HepG2 (cell line): ENCODE measurements around the gene CCT7. TPM values are rescaled to one million over a fixed set of nuclear protein-coding genes. Genes with fewer than 3 reads are reported as not detected.

ENCODE experiments used
- AGO2 ChIP-seq: fragments of 200-400 bp; formaldehyde crosslinking; optimal IDR thresholded peaks from 2 replicates; pipeline ENCODE3; 2017; ENCODE audit warnings: mild to moderate bottlenecking, low read depth, low read length, moderate library complexity
- EEA1 ChIP-seq: sonication (generic); formaldehyde crosslinking; IDR thresholded peaks from 2 replicates; pipeline ENCODE4 v1.5.1; 2020; ENCODE audit warnings: mild to moderate bottlenecking, missing genetic modification reagents, borderline replicate concordance
- HDAC1 ChIP-seq: sonication (generic); formaldehyde crosslinking; IDR thresholded peaks from 2 replicates; pipeline ENCODE4 v1.5.1; 2020; ENCODE audit warnings: mild to moderate bottlenecking, missing genetic modification reagents
- JARID2 ChIP-seq: sonication (generic); formaldehyde crosslinking; IDR thresholded peaks from 2 replicates; pipeline ENCODE4 v1.8.1; 2023; ENCODE audit warnings: missing genetic modification reagents, inconsistent platforms; ENCODE audit not compliant: insufficient replicate concordance
- KLF9 ChIP-seq: IDR thresholded peaks from 2 replicates; pipeline ENCODE4 v1.6.1; 2016; ENCODE audit warnings: low read depth
- MAF1 ChIP-seq: sonication (generic); formaldehyde crosslinking; IDR thresholded peaks from 2 replicates; pipeline ENCODE4 v1.5.0; 2020; ENCODE audit warnings: missing genetic modification reagents, borderline replicate concordance
- NR2C2 ChIP-seq: sonication (generic); formaldehyde crosslinking; IDR thresholded peaks from 2 replicates; pipeline ENCODE4 v1.4.0; 2020; ENCODE audit warnings: missing genetic modification reagents, mild to moderate bottlenecking, moderate library complexity, borderline replicate concordance
- POLR2G ChIP-seq: fragments of 200-400 bp; formaldehyde crosslinking; IDR thresholded peaks from 2 replicates; pipeline ENCODE4 v1.6.1; 2018; ENCODE audit warnings: mild to moderate bottlenecking, low read depth, low read length, moderate library complexity
- RARG ChIP-seq: sonication (generic); formaldehyde crosslinking; IDR thresholded peaks from 2 replicates; pipeline ENCODE4 v1.4.0; 2020; ENCODE audit warnings: low read depth, mild to moderate bottlenecking, missing genetic modification reagents
- RXRA ChIP-seq: sonication (generic); formaldehyde crosslinking; IDR thresholded peaks from 2 replicates; pipeline ENCODE4 v1.5.1; 2020; ENCODE audit warnings: missing genetic modification reagents
- SMC3 ChIP-seq: IDR thresholded peaks from 2 replicates; pipeline ENCODE4 v1.6.1; 2011; ENCODE audit warnings: low read length, improper control_type of control experiment
- TAF15 ChIP-seq: fragments of 200-400 bp; formaldehyde crosslinking; IDR thresholded peaks from one replicate; pipeline ENCODE4 v1.6.1; 2018; ENCODE audit warnings: mild to moderate bottlenecking, low read depth, low read length; ENCODE audit not compliant: poor library complexity, severe bottlenecking
- TEAD3 ChIP-seq: optimal IDR thresholded peaks from 2 replicates; pipeline ENCODE3; 2016; ENCODE audit warnings: borderline replicate concordance
- THYN1 ChIP-seq: sonication (generic); formaldehyde crosslinking; IDR thresholded peaks from 2 replicates; pipeline ENCODE4 v1.8.1; 2023; ENCODE audit warnings: low read depth, mild to moderate bottlenecking, moderate library complexity, missing genetic modification reagents, borderline replicate concordance
- ZNF12 ChIP-seq: sonication (generic); formaldehyde crosslinking; IDR thresholded peaks from 2 replicates; pipeline ENCODE4 v1.5.0; 2020; ENCODE audit warnings: missing genetic modification reagents
- ZNF724P ChIP-seq: sonication (generic); formaldehyde crosslinking; IDR thresholded peaks from 2 replicates; pipeline ENCODE4 v1.8.0; 2022; ENCODE audit warnings: missing genetic modification reagents, borderline replicate concordance
- ZNF782 ChIP-seq: sonication (generic); formaldehyde crosslinking; IDR thresholded peaks from 2 replicates; pipeline ENCODE4 v1.4.0; 2020; ENCODE audit warnings: missing genetic modification reagents, mild to moderate bottlenecking, borderline replicate concordance
- ZNF790 ChIP-seq: sonication (generic); formaldehyde crosslinking; IDR thresholded peaks from 2 replicates; pipeline ENCODE4 v1.8.0; 2022; ENCODE audit warnings: missing genetic modification reagents, mild to moderate bottlenecking, borderline replicate concordance
- ZSCAN31 ChIP-seq: sonication (generic); formaldehyde crosslinking; IDR thresholded peaks from 2 replicates; pipeline ENCODE4 v1.5.0; 2020; ENCODE audit warnings: low read depth, mild to moderate bottlenecking, missing genetic modification reagents
- polyA plus RNA-seq, 8 experiments: library from polyadenylated mRNA; depleted of rRNA in 3 of 8; stranded (reverse) in 7 of 8; unstranded in 1 of 8; fragments of >200 nt; fragmentation: Illumina TruSeq in 4 of 8; extraction: Trizol in 4 of 8; gene quantifications; 2 replicates each; pipeline versions ENCODE4 v1.2.1 to v1.2.3, GENCODE V29; 2011 to 2016; ENCODE audit warnings: low read depth in 4 of 8, missing spikeins in 1 of 8, mixed read lengths in 1 of 8; ENCODE audit not compliant: insufficient read depth in 1 of 8
- total RNA-seq, 5 experiments: library from RNA; depleted of rRNA; stranded (reverse); fragments of >200 nt; fragmentation: Illumina TruSeq; extraction: Trizol; gene quantifications; 2 replicates each; pipeline ENCODE4 v1.2.3, GENCODE V29; 2016; ENCODE audit warnings: low read depth in 1 of 5
- TF ChIP-seq, protein P1 (sequence below): sonication (generic); formaldehyde crosslinking; IDR thresholded peaks from 2 replicates; pipeline ENCODE4 v1.5.1; 2020; ENCODE audit warnings: mild to moderate bottlenecking, missing genetic modification reagents, borderline replicate concordance
- TF ChIP-seq, protein P2 (sequence below): sonication (generic); formaldehyde crosslinking; IDR thresholded peaks from 2 replicates; pipeline ENCODE4 v1.4.0; 2020; ENCODE audit warnings: missing genetic modification reagents
- TF ChIP-seq, protein P3 (sequence below): sonication (generic); formaldehyde crosslinking; IDR thresholded peaks from 2 replicates; pipeline ENCODE4 v1.8.1; 2023; ENCODE audit warnings: mild to moderate bottlenecking, inconsistent platforms, moderate library complexity, missing genetic modification reagents, borderline replicate concordance
- TF ChIP-seq, protein P4 (sequence below), 2 experiments: IDR thresholded peaks; 2 replicates each; pipeline ENCODE4 v1.6.1; 2011 to 2012; ENCODE audit warnings: low read length in 2 of 2, borderline replicate concordance in 1 of 2, low read depth in 1 of 2, mild to moderate bottlenecking in 1 of 2, moderate library complexity in 1 of 2

CCT7 gene
- total and polyA plus RNA-seq, 2 of the 13 experiments (the other 11 are each of a cell fraction or from before 2014, with no cell fraction given) = 347 to 517 TPM

DNA sequence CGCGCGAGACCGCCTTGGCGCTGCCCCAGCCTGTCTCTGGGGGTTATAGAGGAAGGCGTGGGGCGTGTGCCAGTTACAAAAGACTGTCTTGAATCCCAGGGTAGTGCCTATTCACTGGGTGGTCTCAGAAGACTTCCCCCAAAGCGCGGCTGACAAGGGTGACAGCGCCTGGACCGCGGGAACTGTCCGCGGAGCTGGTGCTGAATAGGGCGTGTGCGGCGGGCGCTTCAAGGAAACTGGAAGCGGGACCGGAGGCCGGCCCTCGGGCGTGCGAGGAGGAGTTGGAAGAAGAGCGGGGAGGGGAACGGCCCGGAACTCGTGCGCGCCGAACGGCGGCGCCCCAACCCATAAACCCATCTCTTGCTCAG, 57.0 kb downstream of the CCT7 start (continued):
- TF ChIP-seq ZNF12 = peak; percentile 63; the same call in 1 of the 2 replicates
- TF ChIP-seq ZNF724P = no peak
- TF ChIP-seq JARID2 (CRISPR knock-in tag) = peak; percentile 83
- TF ChIP-seq TAF15 = no peak
- TF ChIP-seq ZNF782 (CRISPR knock-in tag) = no peak
- no peak for TF ChIP-seq ZSCAN31
- TF ChIP-seq, protein P1, sequence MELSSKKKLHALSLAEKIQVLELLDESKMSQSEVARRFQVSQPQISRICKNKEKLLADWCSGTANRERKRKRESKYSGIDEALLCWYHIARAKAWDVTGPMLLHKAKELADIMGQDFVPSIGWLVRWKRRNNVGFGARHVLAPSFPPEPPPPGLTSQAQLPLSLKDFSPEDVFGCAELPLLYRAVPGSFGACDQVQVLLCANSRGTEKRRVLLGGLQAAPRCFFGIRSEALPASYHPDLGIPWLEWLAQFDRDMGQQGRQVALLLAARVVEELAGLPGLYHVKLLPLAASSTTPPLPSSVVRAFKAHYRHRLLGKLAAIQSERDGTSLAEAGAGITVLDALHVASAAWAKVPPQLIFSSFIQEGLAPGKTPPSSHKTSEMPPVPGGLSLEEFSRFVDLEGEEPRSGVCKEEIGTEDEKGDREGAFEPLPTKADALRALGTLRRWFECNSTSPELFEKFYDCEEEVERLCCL (CRISPR knock-in tag) = peak; percentile 94; the same call in 1 of the 2 replicates
- TF ChIP-seq KLF9 (CRISPR knock-in tag) = no peak
- peak; percentile 73; the same call in 1 of the 2 replicates for TF ChIP-seq MAF1 (CRISPR knock-in tag)
- TF ChIP-seq THYN1 (CRISPR knock-in tag) = no peak
- TF ChIP-seq POLR2G = no peak
- peak; percentile 89; the same call in 1 of the 2 replicates for TF ChIP-seq ZNF790 (CRISPR knock-in tag)
- peak; percentile 38; the same call in 1 of the 2 replicates for TF ChIP-seq EEA1 (CRISPR knock-in tag)
- TF ChIP-seq, protein P2, sequence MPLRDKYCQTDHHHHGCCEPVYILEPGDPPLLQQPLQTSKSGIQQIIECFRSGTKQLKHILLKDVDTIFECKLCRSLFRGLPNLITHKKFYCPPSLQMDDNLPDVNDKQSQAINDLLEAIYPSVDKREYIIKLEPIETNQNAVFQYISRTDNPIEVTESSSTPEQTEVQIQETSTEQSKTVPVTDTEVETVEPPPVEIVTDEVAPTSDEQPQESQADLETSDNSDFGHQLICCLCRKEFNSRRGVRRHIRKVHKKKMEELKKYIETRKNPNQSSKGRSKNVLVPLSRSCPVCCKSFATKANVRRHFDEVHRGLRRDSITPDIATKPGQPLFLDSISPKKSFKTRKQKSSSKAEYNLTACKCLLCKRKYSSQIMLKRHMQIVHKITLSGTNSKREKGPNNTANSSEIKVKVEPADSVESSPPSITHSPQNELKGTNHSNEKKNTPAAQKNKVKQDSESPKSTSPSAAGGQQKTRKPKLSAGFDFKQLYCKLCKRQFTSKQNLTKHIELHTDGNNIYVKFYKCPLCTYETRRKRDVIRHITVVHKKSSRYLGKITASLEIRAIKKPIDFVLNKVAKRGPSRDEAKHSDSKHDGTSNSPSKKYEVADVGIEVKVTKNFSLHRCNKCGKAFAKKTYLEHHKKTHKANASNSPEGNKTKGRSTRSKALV (CRISPR knock-in tag) = peak; percentile 95
- TF ChIP-seq, protein P3, sequence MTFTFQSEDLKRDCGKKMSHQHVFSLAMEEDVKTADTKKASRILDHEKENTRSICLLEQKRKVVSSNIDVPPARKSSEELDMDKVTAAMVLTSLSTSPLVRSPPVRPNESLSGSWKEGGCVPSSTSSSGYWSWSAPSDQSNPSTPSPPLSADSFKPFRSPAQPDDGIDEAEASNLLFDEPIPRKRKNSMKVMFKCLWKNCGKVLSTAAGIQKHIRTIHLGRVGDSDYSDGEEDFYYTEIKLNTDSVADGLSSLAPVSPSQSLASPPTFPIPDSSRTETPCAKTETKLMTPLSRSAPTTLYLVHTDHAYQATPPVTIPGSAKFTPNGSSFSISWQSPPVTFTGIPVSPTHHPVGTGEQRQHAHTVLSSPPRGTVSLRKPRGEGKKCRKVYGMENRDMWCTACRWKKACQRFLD = 0 out of 2 replicates have a peak, but pooled peaks have one; percentile 67
- TF ChIP-seq, protein P4, sequence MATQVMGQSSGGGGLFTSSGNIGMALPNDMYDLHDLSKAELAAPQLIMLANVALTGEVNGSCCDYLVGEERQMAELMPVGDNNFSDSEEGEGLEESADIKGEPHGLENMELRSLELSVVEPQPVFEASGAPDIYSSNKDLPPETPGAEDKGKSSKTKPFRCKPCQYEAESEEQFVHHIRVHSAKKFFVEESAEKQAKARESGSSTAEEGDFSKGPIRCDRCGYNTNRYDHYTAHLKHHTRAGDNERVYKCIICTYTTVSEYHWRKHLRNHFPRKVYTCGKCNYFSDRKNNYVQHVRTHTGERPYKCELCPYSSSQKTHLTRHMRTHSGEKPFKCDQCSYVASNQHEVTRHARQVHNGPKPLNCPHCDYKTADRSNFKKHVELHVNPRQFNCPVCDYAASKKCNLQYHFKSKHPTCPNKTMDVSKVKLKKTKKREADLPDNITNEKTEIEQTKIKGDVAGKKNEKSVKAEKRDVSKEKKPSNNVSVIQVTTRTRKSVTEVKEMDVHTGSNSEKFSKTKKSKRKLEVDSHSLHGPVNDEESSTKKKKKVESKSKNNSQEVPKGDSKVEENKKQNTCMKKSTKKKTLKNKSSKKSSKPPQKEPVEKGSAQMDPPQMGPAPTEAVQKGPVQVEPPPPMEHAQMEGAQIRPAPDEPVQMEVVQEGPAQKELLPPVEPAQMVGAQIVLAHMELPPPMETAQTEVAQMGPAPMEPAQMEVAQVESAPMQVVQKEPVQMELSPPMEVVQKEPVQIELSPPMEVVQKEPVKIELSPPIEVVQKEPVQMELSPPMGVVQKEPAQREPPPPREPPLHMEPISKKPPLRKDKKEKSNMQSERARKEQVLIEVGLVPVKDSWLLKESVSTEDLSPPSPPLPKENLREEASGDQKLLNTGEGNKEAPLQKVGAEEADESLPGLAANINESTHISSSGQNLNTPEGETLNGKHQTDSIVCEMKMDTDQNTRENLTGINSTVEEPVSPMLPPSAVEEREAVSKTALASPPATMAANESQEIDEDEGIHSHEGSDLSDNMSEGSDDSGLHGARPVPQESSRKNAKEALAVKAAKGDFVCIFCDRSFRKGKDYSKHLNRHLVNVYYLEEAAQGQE (IDR thresholded peaks at IDR 0.05; ENCODE audit: borderline replicate concordance in 1 of 2, low read depth in 1 of 2, low read length in 2 of 2) = peak; percentile 90 to 99
- TF ChIP-seq RARG = no peak
- TF ChIP-seq HDAC1 (CRISPR knock-in tag) = peak; percentile 21; the same call in 1 of the 2 replicates
- TF ChIP-seq RXRA (CRISPR knock-in tag) = no peak; the same call in 1 of the 2 replicates
- no peak for TF ChIP-seq AGO2
- no peak for TF ChIP-seq SMC3
- no peak for TF ChIP-seq NR2C2
- no peak for TF ChIP-seq TEAD3 (CRISPR knock-in tag)
